CD4-positive, alpha-beta T cell treated with Interleukin-4 for 4 hours (primary cell): ENCODE data around the gene SLC40A1.

Experiments used
- DNase-seq: peaks from one replicate; pipeline ENCODE4 v3.0.0-alpha.2; 2020

The SLC40A1 gene

GRCh38 chr2:189534854-189535832 lies 45.4 kb downstream of the SLC40A1 start:
- no peak for DNase-seq

- DNase-seq, result no peak
These were observed 47.1 kb downstream of the SLC40A1 start for GRCh38 chr2:189533288-189534035.

- DNase-seq, result no peak
These were observed 49.5 kb downstream of the SLC40A1 start for GRCh38 chr2:189530965-189531637.

GRCh38 chr2:189528617-189529016 lies 52.0 kb downstream of the SLC40A1 start:
- no peak for DNase-seq

GRCh38 chr2:189527812-189528592 lies 52.6 kb downstream of the SLC40A1 start:
- DNase-seq, result no peak

GRCh38 chr2:189527041-189527750 lies 53.4 kb downstream of the SLC40A1 start:
- DNase-seq, result no peak

- DNase-seq, result no peak
These were observed 54.3 kb downstream of the SLC40A1 start for GRCh38 chr2:189526241-189526640.

- no peak for DNase-seq
These were observed 55.8 kb downstream of the SLC40A1 start for GRCh38 chr2:189524746-189525145.

GRCh38 chr2:189522435-189523151 lies 58.0 kb downstream of the SLC40A1 start:
- no peak for DNase-seq

GRCh38 chr2:189521699-189522434 lies 58.7 kb downstream of the SLC40A1 start:
- DNase-seq, result no peak

- no peak for DNase-seq
These were observed 60.8 kb downstream of the SLC40A1 start for GRCh38 chr2:189519631-189520387.

GRCh38 chr2:189517847-189518535 lies 62.6 kb downstream of the SLC40A1 start:
- no peak for DNase-seq

GRCh38 chr2:189516546-189516945 lies 64.0 kb downstream of the SLC40A1 start:
- no peak for DNase-seq

- DNase-seq, result no peak
These were observed 65.3 kb downstream of the SLC40A1 start for GRCh38 chr2:189515264-189515663.

GRCh38 chr2:189514104-189514503 lies 66.5 kb downstream of the SLC40A1 start:
- no peak for DNase-seq

GRCh38 chr2:189512879-189513278 lies 67.7 kb downstream of the SLC40A1 start:
- DNase-seq, result no peak

- no peak for DNase-seq
These were observed 68.6 kb downstream of the SLC40A1 start for GRCh38 chr2:189511960-189512319.

GRCh38 chr2:189511210-189511959 lies 69.2 kb downstream of the SLC40A1 start:
- DNase-seq, result no peak
